Endometrial microvascular endothelial cells (primary cell): ENCODE measurements around the gene SAMD14. TPM values are rescaled to one million over a fixed set of nuclear protein-coding genes. Genes with fewer than 3 reads are reported as not detected.

Experiments
- in situ Hi-C: cut with HindIII; loops from 2 replicates; pipeline ENCODE4 v1.10.0; 2017; ENCODE audit warnings: low sequenced_read_pairs, low pct_unique_long_range_greater_than_20kb; ENCODE audit errors: inconsistent ontology term
- total RNA-seq: library from RNA; depleted of rRNA; stranded (reverse); fragments of >200 nt; gene quantifications from one replicate; pipeline ENCODE4 v1.2.3, GENCODE V29; 2015; ENCODE audit errors: inconsistent ontology term

SAMD14 gene
- total RNA-seq, 1 donor from 2014 or later: 1.5 TPM

GRCh38 chr17:50137042-50137441 lies 7.1 kb upstream of the SAMD14 start:
- in situ Hi-C loops: no loop called here

GRCh38 chr17:50136096-50136687 lies 6.2 kb upstream of the SAMD14 start:
- in situ Hi-C loops: no loop called here

- in situ Hi-C loops: no loop called here
Measured at GRCh38 chr17:50135316-50136095, 5.5 kb upstream of the SAMD14 start.

- in situ Hi-C loops: no loop called here
Measured at GRCh38 chr17:50134206-50135110, 4.5 kb upstream of the SAMD14 start.

GRCh38 chr17:50133769-50134099 lies 3.8 kb upstream of the SAMD14 start:
- in situ Hi-C loops: no loop called here

- in situ Hi-C loops: no loop called here
Measured at GRCh38 chr17:50133028-50133768, 3.2 kb upstream of the SAMD14 start.

- in situ Hi-C loops: no loop called here
Measured at GRCh38 chr17:50132104-50132794, 2.3 kb upstream of the SAMD14 start.

- in situ Hi-C loops: no loop called here
Measured at GRCh38 chr17:50130559-50131305, 772 bp upstream of the SAMD14 start.

- in situ Hi-C loops: no loop called here
Measured at GRCh38 chr17:50129353-50129727, 620 bp downstream of the SAMD14 start.

- in situ Hi-C loops: no loop called here
Measured at GRCh38 chr17:50128441-50129352, 1.3 kb downstream of the SAMD14 start.

GRCh38 chr17:50127697-50128361 lies 2.1 kb downstream of the SAMD14 start:
- in situ Hi-C loops: no loop called here

- in situ Hi-C loops: no loop called here
Measured at GRCh38 chr17:50125420-50125997, 4.5 kb downstream of the SAMD14 start.

- in situ Hi-C loops: no loop called here
Measured at GRCh38 chr17:50123649-50124349, 6.2 kb downstream of the SAMD14 start.

GRCh38 chr17:50122945-50123344 lies 7.0 kb downstream of the SAMD14 start:
- in situ Hi-C loops: no loop called here

- in situ Hi-C loops: no loop called here
Measured at GRCh38 chr17:50120475-50121253, 9.3 kb downstream of the SAMD14 start.
